PC-9 (cell line): Measurements from ENCODE around the gene PIK3R1. TPM values are rescaled to one million over a fixed set of nuclear protein-coding genes. Genes with fewer than 3 reads are reported as not detected.

ENCODE experiments used
- BruUV-seq: library from RNA; stranded (reverse); fragments of 400-500 nt; replicated peaks from 2 replicates; lab custom pipeline; 2021; lab: Mats Ljungman, UMichigan
- CTCF ChIA-PET: fragments of 300-600 bp; sonication (Branson Sonifier 250); formaldehyde crosslinking; loops from one replicate; lab custom pipeline; 2022; ENCODE audit warnings: antibody characterized with exemption; lab: Charles Lee
- POLR2A ChIA-PET: fragments of 300-600 bp; sonication (Branson Sonifier 250); formaldehyde crosslinking; loops from one replicate; lab custom pipeline; 2022; ENCODE audit warnings: antibody characterized with exemption; ENCODE audit not compliant: unreplicated experiment; lab: Charles Lee
- DNase-seq, 2 experiments: peaks; one replicate each; pipeline versions ENCODE4 v3.0.0 to v3.0.0-alpha.2; 2015 to 2022; ENCODE audit warnings: mixed read lengths in 1 of 2
- H2AFZ ChIP-seq: fragments of 200-600 bp; sonication (generic); 2 replicates; pipeline ENCODE4 v1.8.1; 2017; ENCODE audit warnings: antibody characterized with exemption
- H3F3A ChIP-seq: fragments of 200-600 bp; sonication (generic); 2 replicates; pipeline ENCODE4 v1.8.1; 2017; ENCODE audit warnings: antibody characterized with exemption, mild to moderate bottlenecking, low read depth; ENCODE audit not compliant: insufficient read depth
- H3K27ac ChIP-seq: fragments of 200-600 bp; sonication (generic); 2 replicates; pipeline ENCODE4 v1.6.1; 2016; ENCODE audit warnings: mixed run types
- H3K27me3 ChIP-seq: fragments of 200-600 bp; sonication (generic); 2 replicates; pipeline ENCODE4 v1.6.1; 2016; ENCODE audit warnings: low read depth, mixed run types; ENCODE audit not compliant: insufficient read depth
- H3K36me3 ChIP-seq: fragments of 200-600 bp; sonication (generic); 2 replicates; pipeline ENCODE4 v1.6.1; 2016; ENCODE audit warnings: low read depth, mixed run types
- H3K4me1 ChIP-seq: fragments of 200-600 bp; sonication (generic); replicated peaks from 2 replicates; pipeline ENCODE4 v1.6.1; 2016; ENCODE audit warnings: mixed run types; ENCODE audit not compliant: insufficient read depth
- H3K4me2 ChIP-seq: fragments of 200-600 bp; sonication (generic); 2 replicates; pipeline ENCODE4 v1.6.1; 2017; ENCODE audit warnings: mixed run types
- H3K4me3 ChIP-seq: fragments of 200-600 bp; sonication (generic); 2 replicates; pipeline ENCODE4 v1.6.1; 2016; ENCODE audit warnings: mixed run types
- H3K79me2 ChIP-seq: fragments of 200-600 bp; sonication (generic); 2 replicates; pipeline ENCODE4 v1.6.1; 2017; ENCODE audit warnings: low read depth, mixed run types
- H3K9me2 ChIP-seq: fragments of 200-600 bp; sonication (generic); 2 replicates; pipeline ENCODE4 v1.8.1; 2017; ENCODE audit warnings: mild to moderate bottlenecking; ENCODE audit not compliant: insufficient read depth
- H3K9me3 ChIP-seq: fragments of 200-600 bp; sonication (generic); 2 replicates; pipeline ENCODE4 v1.8.1; 2016; ENCODE audit warnings: low read depth; ENCODE audit not compliant: insufficient read depth
- H4K20me1 ChIP-seq: fragments of 200-600 bp; sonication (generic); 2 replicates; pipeline ENCODE4 v1.8.1; 2017; ENCODE audit not compliant: insufficient read depth
- EZH2 ChIP-seq: fragments of 200-600 bp; sonication (generic); IDR thresholded peaks from 2 replicates; pipeline ENCODE4 v1.8.0; 2017; ENCODE audit warnings: antibody characterized with exemption, low read depth
- intact Hi-C: fragments of 100-400 bp; cut with micrococcal nuclease; formaldehyde crosslinking; loops from one replicate; pipeline ENCODE4 v1.10.0; 2022; ENCODE audit not compliant: unreplicated experiment
- total RNA-seq: library from RNA; stranded (reverse); gene quantifications from 2 replicates; pipeline ENCODE4 v1.2.3, GENCODE V29; 2021
- TF ChIP-seq, protein P1 (sequence below): fragments of 200-600 bp; sonication (generic); conservative IDR thresholded peaks from 2 replicates; pipeline ENCODE4 v1.6.1; 2017; ENCODE audit warnings: mixed run types, antibody characterized with exemption, mild to moderate bottlenecking, moderate library complexity

The PIK3R1 gene
- total RNA-seq, 1 experiment from 2014 or later = 15.9 TPM

DNA sequence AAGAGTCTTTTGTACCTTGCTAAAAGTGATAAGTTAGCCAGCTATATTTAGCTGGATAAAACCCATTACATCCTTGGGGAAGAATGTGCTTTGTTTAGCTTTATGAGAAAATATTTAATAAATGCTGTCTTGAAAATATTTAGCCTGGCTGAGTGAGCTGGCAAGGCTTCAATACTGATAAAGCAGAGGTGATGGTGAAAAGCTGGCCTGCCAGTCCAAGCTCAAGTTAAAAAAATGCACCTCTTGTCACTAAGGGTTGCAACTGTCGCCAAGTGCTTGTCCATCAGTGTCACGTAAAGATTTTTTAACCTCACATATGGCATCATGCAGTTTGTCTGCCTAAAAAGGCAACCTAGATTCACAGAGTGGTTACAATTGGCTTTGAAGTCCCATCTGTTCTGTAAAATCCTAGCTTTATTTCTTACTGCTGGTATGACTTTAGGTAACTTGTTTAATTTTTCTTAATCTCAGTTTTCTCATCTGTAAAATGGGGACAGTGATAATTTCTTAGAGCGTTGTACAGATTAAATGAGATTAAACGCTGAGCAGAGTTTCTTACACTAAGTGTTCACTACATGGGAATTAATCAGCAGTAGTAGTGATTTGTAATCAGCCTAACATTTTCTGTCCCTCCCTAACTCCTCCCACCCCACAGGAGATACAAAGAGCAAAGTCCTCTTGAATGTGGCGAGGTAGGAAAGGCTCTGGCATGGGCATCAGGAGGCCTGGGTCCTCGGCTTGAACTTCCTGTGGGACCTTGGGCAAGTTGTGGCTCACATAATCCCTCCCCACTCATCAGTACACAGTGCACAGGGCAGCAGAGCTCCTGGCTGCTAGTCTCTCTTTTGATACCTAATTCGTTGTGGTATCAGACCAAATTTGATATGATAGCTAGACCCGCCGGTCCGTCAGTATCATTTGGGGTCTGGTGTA, 48.7 kb downstream of the PIK3R1 start:
- Histone ChIP-seq H3K79me2 (no peaks in the 10 kb centered on the region), H3K27ac (no peak overlapping the region), H3F3A (0 out of 2 replicates have a peak, but pooled peaks cover 5% of the 10 kb centered on the region), H3K4me2 (no peak overlapping the region), H3K4me1 (no peaks in the 10 kb centered on the region), H3K9me2 (no peaks in the 10 kb centered on the region), H3K36me3 (no peaks in the 10 kb centered on the region), H4K20me1 (no peaks in the 10 kb centered on the region), H3K27me3 (no peaks in the 10 kb centered on the region), H3K4me3 (no peak overlapping the region), H2AFZ (no peak overlapping the region), H3K9me3 (no peaks in the 10 kb centered on the region)
- DNase-seq = no peak
- POLR2A ChIA-PET = no interaction called here
- TF ChIP-seq, protein P1, sequence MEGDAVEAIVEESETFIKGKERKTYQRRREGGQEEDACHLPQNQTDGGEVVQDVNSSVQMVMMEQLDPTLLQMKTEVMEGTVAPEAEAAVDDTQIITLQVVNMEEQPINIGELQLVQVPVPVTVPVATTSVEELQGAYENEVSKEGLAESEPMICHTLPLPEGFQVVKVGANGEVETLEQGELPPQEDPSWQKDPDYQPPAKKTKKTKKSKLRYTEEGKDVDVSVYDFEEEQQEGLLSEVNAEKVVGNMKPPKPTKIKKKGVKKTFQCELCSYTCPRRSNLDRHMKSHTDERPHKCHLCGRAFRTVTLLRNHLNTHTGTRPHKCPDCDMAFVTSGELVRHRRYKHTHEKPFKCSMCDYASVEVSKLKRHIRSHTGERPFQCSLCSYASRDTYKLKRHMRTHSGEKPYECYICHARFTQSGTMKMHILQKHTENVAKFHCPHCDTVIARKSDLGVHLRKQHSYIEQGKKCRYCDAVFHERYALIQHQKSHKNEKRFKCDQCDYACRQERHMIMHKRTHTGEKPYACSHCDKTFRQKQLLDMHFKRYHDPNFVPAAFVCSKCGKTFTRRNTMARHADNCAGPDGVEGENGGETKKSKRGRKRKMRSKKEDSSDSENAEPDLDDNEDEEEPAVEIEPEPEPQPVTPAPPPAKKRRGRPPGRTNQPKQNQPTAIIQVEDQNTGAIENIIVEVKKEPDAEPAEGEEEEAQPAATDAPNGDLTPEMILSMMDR = no peak
- no peak for TF ChIP-seq EZH2
- CTCF ChIA-PET = interaction anchor here (0.8 kb wide), 1 partner anchor 56 kb away, joined by 4 read pairs; no protein-coding TSS in a partner anchor
- intact Hi-C loops = no loop called here
- no TSS peak for BruUV-seq

DNA sequence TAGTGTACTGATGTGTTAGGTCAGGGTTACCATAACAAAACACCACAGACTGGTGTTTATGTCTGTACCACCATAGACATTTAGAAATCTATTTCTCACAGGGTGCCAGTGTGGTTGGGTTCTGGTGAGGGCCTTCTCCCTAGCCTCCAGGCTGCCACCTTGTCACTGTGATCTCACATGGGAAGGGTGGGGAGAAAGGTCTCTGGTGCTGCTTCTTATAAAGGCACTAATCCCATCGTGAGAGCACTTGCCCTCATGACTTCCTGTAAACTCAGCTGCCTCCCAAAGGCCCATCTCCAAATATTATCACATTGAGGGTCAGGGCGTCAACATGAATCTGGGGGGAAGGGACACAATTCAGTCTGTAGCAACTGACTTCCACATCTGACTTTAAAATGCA, 49.8 kb downstream of the PIK3R1 start:
- H3K4me1 ChIP-seq = no peaks in the 10 kb centered on the region
- H2AFZ ChIP-seq = no peak overlapping the region
- H3K27ac ChIP-seq = no peak overlapping the region
- H3F3A ChIP-seq = 0 out of 2 replicates have a peak, but pooled peaks cover 5% of the 10 kb centered on the region
- intact Hi-C loops = no loop called here
- no peaks in the 10 kb centered on the region for H3K9me3 ChIP-seq
- no peaks in the 10 kb centered on the region for H3K27me3 ChIP-seq
- CTCF ChIA-PET = no interaction called here
- no peak for DNase-seq
- H3K4me3 ChIP-seq = no peak overlapping the region
- no peak overlapping the region for H3K4me2 ChIP-seq
- TF ChIP-seq, protein P1 = no peak
- no peak for TF ChIP-seq EZH2
- H3K9me2 ChIP-seq = no peaks in the 10 kb centered on the region
- no peaks in the 10 kb centered on the region for H4K20me1 ChIP-seq
- no TSS peak for BruUV-seq
- H3K36me3 ChIP-seq = no peaks in the 10 kb centered on the region
- POLR2A ChIA-PET = no interaction called here
- H3K79me2 ChIP-seq = no peaks in the 10 kb centered on the region

DNA sequence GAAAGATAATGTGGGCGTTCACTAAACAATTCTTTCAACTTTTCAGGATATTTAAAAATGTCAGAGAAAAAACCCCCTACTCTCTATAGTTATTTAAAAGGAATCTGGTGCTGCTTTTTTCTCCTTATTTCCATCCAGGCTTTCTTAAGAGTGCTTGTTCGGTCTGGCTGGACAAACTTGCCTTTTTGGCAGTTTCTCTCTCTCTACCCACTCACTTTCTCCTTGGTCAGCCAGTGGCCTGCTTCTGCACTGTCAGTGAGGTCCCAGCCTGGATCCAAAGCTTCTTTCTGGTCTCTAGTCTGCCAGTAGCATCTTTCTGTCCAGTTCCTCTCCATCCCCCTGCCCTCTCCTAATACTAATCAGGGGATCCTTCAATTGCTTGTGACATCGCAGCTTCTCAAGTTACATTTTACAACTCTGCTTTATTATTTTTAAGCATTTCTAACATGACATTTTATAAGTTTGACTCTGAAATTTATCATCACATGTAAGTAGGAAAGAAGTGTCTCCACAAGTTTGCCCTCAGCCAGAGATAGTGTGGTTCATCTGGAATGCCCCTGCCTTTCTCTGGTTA, 50.4 kb downstream of the PIK3R1 start:
- no peaks in the 10 kb centered on the region for H3K4me1 ChIP-seq
- CTCF ChIA-PET = no interaction called here
- intact Hi-C loops = no loop called here
- H3K9me2 ChIP-seq = no peaks in the 10 kb centered on the region
- H3K27me3 ChIP-seq = no peaks in the 10 kb centered on the region
- H3K27ac ChIP-seq = no peak overlapping the region
- no peak for DNase-seq
- 0 out of 2 replicates have a peak, but pooled peaks cover 5% of the 10 kb centered on the region for H3F3A ChIP-seq
- POLR2A ChIA-PET = no interaction called here
- no peaks in the 10 kb centered on the region for H3K36me3 ChIP-seq
- no peaks in the 10 kb centered on the region for H3K79me2 ChIP-seq
- TF ChIP-seq, protein P1 = no peak
- no peak for TF ChIP-seq EZH2
- no TSS peak for BruUV-seq
- H2AFZ ChIP-seq = no peak overlapping the region
- H4K20me1 ChIP-seq = no peaks in the 10 kb centered on the region
- H3K4me2 ChIP-seq = no peak overlapping the region
- no peak overlapping the region for H3K4me3 ChIP-seq
- no peaks in the 10 kb centered on the region for H3K9me3 ChIP-seq
